D341Med (cell line): Measurements from ENCODE around the gene TSC22D1.
A peak's percentile ranks its signal among the peaks of the same experiment; 100 is the strongest.

Experiments
- DNase-seq: peaks from one replicate; pipeline ENCODE4 v3.0.0; 2012; ENCODE audit warnings: low spot score

The TSC22D1 gene

GRCh38 chr13:44452418-44452817 is 123.7 kb downstream of the TSC22D1 start:
- no peak for DNase-seq

DNA sequence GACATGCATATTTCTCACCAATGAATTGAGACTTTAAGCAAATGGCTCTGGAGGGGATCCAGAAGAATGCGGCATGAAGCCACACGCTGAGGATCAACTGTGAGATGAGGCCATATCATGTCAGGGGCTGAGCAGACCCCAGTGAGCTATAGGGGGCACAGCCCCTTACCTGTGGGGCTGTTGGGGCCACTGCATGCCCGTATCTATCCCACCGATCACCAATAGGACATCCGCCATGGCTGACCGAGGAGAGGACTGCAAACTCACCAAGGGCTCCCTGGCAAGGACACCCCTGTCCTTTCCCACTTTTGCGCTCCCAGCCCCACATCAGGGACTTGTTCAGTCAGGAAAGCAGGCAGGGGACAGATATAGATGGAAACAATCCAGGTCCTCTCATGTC is 124.5 kb downstream of the TSC22D1 start:
- DNase-seq, result no peak

GRCh38 chr13:44451126-44451525 is 125.0 kb downstream of the TSC22D1 start:
- no peak for DNase-seq

- DNase-seq, result no peak
Measured at GRCh38 chr13:44449999-44450821, 125.9 kb downstream of the TSC22D1 start.

DNA sequence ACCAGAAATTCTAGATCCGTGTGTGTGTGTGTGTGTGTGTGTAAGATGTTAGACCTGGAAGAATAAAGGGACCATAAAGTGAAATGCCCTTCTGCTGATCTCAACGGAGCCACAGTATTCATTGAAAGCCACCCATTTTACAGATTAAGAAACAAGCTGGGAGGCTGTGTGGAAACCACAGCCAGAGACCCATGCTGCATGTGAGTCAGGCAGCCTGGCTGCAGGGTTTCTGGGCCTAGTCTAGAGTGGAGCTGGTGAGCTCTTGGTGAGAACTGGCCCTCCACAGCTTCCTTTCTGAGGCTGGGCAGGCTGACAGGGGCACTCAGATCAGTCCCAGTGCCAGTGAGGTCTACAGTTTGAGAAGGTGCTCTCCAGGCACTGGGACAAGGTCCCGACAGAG is 127.3 kb downstream of the TSC22D1 start:
- DNase-seq, result no peak

DNA sequence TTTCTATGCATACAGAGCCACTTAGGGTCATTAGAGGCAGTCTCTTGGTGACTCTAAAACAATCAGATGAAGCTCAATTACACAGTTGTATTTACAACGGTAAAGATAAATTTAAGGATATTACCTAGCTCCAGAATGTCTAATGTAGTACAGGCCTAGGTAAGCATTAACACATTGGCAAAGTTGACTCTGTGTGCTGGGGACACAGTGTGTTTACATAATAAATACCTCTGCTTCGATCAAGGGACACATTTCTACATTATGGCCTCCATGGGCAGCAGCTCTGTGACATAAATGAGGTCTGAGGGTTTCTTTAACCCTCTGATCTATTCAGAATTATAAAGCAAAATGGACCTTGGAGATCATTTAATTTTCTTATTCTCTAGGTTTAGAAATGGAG is 127.8 kb downstream of the TSC22D1 start:
- no peak for DNase-seq

GRCh38 chr13:44447783-44448321 is 128.3 kb downstream of the TSC22D1 start:
- no peak for DNase-seq

DNA sequence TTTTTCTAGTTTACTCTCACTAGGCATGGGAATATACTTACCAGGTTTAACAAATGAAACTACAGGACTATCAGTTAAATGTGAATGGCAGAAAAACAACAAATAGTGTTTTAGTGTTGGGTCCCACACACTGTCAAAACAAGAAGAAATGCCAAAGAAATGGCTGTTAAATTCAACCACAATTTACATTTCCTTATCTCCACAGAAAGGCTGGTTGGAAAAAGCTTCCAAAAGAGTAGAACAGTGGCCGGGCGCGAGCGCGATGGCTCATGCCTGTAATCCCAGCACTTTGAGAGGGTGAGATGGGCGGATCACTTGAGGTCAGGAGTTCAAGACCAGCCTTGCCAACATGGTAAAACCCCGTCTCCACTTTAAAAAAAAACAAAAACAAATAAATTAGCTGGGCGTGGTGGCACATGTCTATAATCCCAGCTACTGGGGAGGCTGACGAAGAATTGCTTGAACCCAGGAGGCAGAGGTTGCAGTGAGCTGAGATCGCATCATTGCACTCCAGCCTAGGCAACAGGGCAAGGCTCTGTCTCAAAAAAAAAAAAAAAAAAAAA is 136.0 kb downstream of the TSC22D1 start:
- no peak for DNase-seq

DNA sequence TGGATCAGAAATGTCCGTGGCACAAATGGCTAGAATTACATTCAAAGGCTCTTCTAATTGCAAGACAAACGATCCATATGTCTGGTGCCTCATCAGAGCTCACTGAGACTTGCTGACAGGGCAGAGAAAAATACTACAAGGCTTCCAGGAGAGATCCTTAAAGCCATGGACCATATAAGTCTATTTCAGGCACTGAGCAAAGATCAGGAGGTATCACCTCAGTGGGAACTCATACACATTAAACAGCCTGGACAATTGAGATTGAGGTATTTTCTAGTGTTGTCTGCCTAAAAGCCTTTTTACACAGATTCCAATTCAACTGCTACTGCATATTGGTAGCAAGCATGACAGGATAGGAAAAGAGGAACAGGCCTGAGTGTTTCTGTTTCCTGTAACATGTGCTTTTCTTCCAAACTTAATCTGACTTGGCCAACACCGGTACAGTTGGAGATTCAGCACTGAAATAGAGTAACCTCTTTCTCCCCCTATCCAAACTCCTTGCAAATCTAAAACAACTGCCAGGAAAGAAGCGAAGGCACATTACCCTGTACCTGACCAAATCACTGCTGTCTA is 136.6 kb downstream of the TSC22D1 start:
- DNase-seq, result no peak

DNA sequence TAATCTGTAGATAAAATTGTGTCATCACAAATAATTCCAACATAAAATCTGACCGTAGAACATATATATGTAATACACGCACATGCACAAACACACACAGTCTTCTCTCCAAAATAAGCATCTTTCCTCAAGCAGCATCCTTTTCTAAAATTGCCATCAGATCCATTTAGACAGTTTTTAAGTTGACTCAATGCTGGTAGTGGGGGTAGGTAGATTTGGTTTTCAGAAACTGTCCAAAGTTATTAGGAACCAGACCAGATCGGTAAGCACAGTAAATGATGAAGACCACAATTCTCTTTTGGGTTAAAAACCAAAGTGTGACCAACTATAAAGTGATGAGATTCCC is 137.9 kb downstream of the TSC22D1 start:
- no peak for DNase-seq

DNA sequence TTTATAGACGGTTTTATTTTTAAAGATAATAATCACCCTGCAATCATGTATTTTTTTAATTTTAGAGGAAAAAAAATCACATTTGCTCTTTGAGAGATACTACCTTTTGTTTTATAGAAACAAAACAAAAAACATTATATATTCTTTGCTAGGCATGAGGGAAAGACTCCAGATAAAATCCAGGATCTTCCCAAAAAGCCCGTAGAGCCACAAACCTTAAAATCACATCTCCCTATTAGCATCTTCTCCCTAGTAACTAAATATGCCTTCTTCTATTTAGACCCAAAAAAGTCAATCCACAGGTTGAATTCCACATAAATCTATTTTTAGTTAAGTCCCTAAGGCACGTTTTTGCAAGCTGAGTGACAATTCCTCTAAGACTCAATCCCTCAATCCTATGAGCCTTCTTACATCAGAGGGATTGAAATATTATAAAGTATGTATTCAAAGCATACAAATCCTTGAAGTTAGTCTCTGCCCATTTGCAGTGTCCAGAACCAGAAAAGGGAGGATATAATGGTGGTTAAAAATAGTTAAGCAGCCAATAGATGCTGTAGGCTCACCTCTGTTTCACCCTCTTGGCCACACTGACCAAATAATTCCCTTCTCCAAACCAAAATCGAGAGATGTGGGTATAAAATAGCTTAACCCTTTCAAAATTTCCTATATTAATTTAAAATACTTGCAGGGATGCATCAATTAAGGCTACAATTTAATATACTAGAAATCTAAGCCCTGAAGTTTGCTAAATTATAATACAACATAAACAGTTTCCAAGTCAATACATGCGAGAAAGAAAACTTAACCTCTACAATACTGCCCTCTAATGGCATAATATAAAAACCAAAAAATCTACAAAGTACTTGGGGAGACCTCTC is 138.5 kb downstream of the TSC22D1 start:
- DNase-seq, result no peak

- DNase-seq, result peak; percentile 92
Measured at GRCh38 chr13:44436589-44437337, 139.4 kb downstream of the TSC22D1 start.

- DNase-seq, result no peak
Measured at GRCh38 chr13:44435919-44436510, 140.1 kb downstream of the TSC22D1 start.

- DNase-seq, result peak; percentile 94
Measured at GRCh38 chr13:44435142-44435918, 140.8 kb downstream of the TSC22D1 start.

DNA sequence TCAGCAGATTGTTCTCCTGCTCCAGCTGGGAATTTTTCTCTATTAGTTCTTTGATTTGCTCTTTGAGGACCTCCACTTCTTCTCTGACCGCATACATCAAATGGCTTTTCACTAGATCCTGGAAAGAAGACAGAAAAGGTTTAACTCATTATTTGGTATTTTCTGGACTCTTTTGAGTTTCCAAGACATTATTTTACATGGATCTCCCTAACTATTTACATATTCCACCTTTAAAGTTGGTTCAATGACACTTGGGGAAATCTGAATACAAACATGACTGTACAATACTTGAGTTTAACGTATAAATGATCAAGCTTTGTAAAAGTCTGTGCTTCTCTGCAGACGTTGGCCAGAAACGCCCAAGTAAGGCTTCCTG is 141.4 kb downstream of the TSC22D1 start:
- no peak for DNase-seq

GRCh38 chr13:44433863-44434765 is 142.0 kb downstream of the TSC22D1 start:
- no peak for DNase-seq

DNA sequence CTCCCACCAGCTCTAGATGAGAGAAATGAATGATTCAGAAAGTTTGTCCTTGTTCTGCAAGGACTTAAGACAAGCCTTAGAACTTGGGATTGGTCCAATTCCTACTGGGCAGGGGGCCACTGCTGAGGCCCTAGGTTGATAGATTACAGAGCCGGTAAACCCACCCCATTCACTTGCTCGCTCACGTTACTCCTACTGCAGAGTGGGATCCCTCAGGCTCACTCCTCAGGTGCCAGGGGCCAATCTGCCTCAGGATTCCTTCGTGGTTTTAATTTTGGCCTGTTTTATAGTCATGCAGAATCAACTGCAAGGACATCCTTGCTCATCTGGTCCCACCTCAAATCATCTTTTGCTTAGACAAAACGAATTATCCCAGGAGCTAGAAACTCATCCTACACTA is 143.5 kb downstream of the TSC22D1 start:
- DNase-seq, result no peak

DNA sequence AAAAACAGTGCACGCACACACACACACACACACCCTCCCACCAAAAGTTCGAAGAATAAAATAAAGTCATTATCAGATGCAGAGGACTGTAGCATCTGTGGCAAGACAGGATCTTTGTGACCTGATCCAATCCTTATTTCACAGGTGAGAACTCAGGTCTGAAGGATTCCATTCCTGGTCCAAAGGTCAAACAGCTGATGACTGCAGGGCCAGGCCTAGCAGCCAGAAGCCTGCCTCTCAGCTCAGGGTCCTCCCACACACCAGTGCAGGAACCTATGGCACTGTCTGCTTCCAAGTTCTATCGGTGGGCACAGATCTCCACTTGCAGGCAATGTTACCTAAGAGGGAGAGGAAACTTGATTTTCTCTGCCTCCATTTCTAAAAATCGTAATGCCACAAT is 145.0 kb downstream of the TSC22D1 start:
- DNase-seq, result no peak

GRCh38 chr13:44429311-44429710 is 146.8 kb downstream of the TSC22D1 start:
- DNase-seq, result no peak
